ENCODE results near the gene CCL26. TPM values are rescaled to one million over a fixed set of nuclear protein-coding genes. Genes with fewer than 3 reads are reported as not detected.
"Not testable (repeated sequence)": the region's sequence is repeated elsewhere in the genome, so short reads cannot be mapped to it uniquely, and the experiment has no call there.

The CCL26 gene
- total RNA-seq, 1 donor from 2014 or later, result not detected

DNA sequence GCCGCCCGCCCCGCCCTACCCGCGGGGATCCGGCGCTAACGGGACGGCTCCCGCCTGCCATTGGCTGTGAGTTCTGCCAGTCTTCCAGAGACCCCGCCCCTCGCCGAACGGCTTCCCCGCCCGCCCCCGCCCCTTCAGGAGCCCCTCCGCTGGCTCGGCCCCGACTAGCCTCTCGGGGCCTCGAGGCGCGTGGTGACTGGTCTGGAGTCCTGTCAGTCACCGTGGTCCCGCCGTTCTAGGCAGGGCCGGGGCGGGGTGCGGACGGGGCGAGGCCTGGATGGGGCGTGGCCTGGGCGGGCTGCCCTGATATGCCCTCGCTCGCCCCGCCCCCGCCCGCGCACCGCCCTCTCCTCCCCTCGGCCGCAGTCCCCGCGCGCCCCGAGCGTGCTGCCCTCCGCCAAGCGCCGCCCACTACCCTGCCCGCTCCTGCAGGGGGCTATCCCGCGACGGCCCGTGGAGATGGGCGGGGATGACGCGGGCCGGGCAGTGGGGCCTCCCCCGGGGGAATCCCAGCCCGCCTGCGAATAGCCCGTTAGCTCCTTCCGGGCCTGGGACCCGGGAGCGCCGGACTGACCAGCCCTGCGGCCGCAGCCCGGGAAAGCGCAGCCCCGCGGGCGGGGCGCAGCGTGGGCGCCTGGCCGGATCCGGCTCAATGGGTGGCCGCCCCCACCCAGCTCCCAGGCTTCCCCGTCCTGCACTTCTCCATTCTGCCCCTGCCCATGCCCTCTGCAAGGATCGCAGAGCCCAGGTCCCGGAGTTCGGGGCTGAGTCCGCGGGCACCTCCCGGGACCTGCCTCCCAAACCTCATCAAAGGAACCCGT lies 32.8 kb downstream of the CCL26 start:
- peak; percentile 80 for DNase-seq (ENCODE audit: low read depth)

DNA sequence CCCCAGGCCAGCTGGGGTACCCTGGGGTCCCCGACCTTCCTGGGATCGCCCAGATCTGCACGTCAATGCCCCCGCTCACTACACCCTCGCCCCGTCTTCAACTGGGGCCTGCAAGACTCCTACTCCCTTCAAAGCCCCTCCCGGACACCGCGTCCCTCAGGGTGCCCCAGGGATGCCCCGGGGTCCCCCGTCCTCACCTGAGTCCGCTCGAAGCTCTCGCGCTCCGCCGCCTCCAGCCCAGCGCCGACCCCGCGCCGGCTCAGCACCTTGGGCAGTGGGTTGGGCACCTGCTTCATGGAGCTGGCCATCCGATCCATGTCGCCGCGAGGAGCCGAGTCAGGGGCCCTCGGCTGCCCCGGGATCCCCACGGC lies 33.4 kb downstream of the CCL26 start, which contains the start of gene HIP1:
TSS of gene HIP1 (minus strand) at position 338 of the 371 bp plus-strand sequence. CDS start at position 317, 21 bp downstream.
- DNase-seq (ENCODE audit: low read depth), result no peak

DNA sequence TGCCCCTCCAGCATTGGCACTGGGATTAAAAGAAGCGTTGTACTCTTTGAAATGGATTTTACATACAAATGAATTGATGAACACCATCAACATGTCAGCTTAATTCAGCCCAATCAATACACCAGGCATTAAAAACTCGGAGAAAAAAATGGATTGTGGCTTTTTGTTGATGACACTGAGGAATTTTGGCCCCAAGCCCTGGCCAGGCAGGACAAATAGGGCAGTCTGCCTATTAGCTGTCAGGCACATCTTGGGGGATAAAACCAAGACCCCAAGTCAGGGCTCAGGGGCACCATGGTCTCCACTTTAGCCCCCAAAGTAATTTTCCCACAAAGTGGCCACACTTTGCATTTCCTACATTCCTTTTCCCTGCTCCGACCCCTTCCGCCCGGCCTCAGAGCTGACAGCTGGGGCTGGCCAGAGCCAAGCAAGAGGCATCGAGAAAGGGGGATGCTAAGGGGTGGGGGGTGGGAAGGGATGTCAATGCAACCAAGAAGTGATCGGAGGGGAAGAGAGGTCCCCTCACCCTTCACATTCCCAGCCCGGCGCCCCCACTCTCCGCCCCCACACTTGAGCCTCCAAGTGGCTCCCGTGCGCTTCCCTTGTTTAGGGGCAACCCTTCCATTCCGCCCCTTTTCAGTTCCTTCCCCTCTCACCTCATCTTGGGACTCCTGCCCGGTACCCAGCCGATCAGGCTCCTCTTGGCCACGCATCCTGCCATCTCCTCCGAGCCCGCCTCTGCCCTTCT lies 34.0 kb downstream of the CCL26 start:
- DNase-seq (ENCODE audit: low read depth), result no peak

DNA sequence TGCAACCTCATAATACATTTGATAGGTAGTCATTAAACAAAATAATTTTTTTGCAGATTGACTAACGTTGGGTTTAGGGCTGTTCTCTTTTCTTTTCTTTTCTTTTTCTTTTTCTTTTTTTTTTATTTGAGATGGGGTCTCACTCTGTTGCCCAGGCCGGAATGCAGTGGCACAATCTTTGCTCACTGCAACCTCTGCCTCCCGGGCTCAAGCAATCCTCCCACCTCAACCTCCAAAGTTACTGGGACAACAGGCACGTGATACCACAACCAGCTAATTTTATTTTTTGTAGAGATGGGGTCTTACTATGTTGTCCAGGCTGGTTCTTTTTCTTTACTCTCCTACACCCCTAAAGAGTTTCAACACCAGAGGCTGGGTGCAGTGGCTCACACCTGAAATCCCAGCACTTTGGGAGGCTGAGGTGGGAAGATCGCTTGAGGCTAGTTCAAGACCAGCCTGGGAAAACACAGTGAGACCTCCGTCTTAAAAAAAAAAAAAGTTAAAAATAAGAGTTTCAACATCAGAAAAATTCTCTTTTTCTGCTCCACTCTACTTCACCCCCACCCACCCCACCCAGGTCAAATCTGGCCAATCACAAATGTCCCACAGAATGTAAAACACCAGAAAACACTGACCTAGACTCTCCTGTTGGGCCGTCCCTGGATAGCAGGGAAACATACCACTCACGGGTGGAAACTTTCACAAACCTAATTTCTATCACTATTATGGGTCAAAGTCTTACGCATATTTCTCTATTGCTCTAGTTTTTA lies 36.2 kb downstream of the CCL26 start:
- DNase-seq (ENCODE audit: low read depth), result no peak

DNA sequence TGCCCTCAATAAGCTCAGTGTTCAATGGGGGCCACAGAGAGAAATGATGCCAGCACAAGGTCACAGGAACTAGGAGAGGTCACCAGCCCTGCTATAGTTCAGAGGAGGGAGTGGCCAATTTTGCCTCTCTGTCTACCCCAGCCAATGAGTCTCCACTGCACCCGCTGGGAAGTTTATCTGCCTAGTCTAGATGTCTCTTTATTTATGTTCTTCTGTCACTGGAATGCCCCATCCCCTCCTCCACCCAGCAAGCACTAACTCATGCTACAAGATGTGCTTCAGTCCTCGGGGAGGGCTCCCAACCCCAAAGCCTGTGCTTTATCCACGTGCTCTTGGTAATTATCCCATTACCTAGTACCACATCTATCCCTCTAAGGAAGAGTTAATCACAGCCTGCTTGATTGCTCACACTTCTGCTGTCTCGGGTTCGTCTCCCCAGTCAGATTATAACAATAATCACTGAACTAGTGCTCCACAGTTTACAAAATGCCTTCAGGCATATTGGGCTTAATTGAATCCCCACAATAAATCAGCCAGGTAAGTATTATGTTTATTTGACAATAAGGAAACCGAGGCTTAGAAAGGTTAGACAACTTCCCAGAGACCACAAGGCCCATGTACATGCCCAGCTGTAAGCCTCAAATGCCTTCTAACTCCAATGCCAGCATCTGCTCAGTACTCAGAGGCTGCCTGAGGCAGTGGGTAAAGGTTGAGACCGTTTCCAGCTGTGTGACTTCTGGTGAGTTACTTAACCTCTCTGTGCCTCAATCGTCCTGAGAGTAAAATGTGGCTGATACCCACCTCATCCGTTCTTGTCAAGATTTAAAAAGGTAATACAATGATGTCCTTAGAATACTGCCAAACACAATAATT lies 37.2 kb downstream of the CCL26 start:
- DNase-seq (ENCODE audit: low read depth), result no peak

DNA sequence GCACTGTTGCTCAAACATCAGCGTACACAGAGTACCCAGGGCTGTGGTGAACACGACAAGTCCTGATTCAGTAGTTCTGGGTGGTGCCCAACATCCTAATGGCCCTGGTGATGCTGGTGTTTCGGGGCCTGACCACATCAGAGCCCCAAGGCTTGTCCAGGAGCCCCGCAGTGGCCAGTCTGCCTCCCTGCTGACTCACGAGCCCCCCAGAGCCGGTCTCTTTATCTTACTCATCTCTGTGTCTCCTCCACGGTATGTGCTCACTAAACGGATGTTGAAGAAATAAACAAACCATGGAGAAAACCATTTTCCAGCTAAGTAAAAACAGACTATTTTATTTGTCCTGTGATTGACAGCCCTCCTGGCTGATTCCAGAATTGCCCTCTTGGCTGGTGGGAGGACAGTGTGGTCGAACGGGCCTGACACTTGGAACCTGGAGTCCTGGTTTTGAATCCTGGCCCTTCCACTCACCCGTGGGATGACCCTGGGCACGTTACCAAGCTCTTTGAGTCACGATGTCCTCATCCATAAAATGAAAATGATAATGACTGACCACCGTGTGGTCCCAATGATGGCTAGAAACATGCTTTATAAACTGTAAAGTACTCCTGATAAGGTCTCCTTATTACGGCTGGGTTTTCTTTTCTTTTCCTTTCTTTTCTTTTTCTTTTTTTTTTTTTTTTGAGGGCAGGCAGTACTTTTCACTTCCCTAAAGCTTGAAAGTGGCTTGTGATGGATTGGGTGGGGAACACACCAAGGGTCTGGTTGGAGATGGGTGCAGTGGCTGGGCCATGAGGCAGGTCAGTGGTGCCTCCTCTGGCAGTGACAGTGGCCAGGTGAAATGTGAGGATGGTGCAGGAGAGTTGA lies 39.0 kb downstream of the CCL26 start:
- peak; percentile 86 for DNase-seq (ENCODE audit: low read depth)

DNA sequence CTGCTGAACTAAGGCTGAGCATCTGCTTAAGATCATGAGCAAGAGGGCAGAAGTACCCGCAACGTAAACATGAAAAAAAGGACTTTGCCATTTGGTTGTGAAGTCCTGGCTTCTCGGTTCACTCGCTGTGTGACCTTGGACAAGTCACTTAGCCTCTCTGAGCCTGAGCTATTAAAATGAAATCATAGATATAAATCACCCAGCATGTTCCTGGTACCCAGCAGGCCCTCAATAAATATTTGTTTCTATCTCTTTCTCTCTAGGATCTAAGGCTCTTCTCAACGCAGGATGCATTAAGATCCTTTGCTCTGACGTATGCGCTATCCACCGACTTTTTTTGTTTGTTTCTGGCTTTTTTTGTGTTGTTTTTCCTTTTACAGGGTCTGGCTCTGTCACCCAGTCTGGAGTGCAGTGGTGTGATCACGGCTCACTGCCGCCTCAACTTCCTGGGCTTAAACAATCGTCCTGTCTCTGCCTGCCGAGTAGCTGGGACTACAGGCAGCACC lies 39.9 kb downstream of the CCL26 start:
- no peak for DNase-seq (ENCODE audit: low read depth)

DNA sequence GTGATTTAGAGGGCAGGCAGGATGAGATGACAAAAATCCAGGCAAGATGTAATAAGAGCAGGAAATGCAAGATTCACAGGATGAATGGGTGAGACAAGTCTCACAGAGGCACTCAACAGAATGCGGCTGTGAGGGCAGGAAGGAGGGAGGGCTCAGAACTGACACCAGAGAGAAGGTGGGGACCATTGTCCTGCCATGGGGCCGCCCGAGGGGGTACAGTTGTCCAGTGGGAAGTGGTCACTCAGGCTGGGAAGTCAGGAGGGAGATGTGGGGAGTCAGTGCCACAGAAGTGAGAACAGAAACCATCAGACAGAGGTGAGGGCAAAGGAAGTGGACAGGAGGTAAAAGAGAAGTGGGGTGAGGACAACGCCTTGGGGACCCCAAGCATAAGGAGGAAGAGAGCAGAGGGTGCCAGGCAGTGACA lies 42.1 kb downstream of the CCL26 start:
- no peak for DNase-seq (ENCODE audit: low read depth)

DNA sequence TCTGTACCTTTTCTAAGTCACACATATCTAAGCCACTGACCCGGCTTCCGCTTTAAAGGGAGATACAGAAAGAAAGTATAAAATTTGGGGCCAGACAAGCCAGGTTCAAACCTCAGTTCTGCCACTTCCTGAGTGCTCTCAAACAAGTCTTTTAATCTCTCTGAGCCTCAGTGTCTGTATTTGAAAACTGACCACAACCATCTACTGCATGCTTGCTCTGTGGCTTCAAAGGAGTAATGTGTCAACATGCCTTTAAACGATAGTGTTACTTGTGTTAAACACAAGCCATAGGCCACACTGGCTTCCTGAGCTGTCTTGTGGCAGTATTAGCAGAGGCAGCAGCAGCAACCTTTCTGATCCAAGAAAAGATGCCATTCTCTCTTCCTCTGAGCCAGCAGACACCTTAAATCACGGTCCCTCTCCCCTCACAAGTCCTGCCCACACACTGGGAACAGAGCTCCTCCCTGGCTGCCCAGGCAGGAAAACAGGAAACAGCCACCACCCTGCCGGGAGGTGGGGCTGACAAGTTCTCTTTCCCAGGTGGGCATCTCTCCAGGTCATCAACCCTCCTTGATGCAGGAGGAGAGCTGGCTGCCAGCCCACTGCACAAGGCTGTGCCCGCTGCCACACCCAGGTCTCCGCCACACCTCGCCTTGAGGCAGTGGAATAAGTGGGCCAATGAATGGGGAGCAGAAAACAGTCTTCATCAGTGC lies 44.0 kb downstream of the CCL26 start:
- DNase-seq (ENCODE audit: low read depth), result peak; percentile 76

DNA sequence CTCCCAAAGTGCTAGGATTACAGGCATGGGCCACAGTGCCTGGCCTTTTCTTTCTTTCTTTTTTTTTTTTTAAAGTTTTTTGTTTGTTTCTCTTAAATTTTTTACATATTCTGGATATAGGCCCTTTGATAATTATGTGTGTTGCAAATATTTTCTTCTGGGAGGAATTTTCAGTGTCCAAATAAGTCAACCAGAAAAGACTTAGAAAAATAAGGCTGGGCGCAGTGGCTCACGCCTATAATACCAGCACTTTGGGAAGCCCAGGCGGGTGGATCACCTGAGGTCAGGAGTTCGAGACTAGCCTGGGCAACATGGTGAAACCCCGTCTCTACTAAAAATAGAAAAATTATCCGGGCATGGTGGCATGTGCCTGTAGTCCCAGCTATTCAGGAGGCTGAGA lies 44.7 kb downstream of the CCL26 start:
- DNase-seq (ENCODE audit: low read depth), result not testable (repeated sequence)

DNA sequence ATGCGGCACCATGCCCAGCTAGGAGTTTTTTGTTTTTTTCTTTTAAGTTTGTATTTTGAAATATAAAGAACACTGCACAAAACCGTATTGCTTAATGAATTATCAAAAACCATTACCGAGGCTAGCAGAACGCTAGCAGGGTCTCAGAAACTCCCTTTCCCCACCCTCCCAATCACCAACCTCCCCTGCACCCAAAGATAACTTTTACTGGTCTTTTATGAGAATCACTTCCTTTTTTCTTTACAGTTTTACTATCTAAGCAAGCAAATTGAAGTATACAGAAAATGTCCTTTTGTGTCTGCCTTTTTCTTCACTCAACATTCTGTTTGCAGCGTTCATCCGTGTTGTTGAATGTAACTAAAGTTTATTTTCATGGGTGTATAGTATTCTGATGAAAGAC lies 46.7 kb downstream of the CCL26 start:
- no peak for DNase-seq (ENCODE audit: low read depth)

DNA sequence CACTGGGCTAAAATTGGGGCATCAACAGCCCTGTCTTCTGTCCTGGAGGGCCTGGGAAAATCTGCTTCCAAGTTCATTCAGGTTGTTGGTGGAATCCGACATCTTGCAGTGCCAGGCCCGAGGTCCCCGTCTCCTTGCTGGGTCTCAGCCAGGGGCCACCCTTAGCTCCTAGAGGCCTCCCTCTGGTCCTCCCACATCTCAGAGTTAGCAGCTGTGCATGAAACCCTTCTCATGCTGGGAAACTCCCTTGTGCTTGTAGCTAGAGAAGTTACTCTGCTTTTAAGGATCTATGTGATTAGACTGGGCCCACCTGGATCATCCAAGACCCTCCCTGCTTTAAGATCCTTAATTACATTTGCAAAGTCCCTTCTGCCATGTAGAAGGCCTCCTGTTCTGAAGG lies 48.6 kb downstream of the CCL26 start:
- DNase-seq (ENCODE audit: low read depth), result no peak

DNA sequence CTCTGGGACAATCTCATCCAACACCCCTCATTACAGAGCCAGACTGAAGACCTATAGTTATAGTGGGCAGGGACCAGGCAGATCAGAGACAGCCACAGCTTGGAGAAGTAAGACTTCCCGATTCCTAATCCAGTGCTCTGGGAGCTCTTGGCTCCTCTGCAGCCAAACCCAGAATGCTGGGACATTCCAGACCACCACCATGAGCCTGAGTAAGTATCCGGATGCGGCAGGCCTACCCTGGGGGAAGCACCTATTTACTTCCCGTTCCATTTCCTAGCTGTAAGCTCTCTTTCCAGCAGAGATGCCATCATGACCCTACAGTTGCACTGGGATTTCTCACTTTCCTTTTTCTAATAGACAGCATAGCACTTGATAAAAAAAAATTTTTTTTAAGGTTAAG lies 49.6 kb downstream of the CCL26 start:
- DNase-seq (ENCODE audit: low read depth), result no peak

DNA sequence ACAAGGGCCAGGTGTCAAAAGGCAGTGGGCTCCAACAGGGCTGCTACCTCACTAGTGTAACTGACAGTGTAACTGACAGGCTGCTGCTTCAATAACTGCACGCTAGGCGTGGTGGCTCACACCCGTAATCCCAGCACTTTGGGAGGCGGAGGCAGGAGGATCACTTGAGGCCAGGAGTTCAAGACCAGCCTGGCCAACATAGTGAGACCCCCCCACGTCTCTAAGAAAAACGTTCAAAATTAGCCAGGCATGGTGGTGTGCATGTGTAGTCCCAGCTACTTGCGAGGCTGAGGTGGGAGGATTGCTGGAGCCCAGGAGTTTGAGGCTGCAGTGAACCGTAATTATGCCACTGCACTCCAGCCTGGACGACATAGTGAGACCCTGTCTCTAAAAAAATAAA lies 50.1 kb downstream of the CCL26 start:
- not testable (repeated sequence) for DNase-seq (ENCODE audit: low read depth)

DNA sequence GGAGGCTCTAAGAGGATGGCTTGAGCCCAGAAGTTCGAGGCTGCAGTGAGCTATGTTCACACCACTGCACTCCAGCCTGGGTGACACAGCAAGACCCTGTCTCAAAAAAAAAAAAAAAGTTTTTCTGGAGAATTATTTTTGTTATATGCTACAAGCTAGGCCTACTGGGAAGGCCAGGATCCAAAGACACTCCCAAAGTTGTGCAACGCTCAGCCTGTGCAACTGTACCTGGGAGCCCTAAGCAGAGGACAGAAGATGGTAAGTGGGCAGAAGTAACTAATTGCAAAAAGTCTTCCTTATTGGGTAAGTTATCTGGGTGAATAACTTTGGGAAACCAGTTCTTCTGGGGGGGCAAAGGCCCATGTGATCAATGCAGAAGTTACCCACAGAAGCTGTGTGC lies 50.6 kb downstream of the CCL26 start:
- DNase-seq (ENCODE audit: low read depth), result no peak

DNA sequence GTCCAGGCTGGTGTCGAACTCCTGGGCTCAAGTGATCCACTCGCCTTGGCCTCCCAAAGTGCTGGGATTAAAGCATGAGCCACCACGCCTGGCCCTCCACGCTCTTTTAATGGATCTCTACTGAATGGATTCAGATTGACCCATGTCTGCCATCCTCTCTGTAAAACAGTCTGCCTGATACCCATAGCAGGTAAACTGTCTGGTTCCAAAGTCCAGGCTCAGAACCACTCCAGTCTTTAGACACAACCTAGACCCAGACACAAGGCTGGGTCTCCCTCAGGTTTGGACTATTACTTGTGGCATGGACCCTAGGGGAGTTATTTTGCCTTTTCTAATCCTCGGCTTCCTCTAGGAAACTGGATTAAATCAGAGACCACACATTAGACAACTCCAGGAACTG lies 52.4 kb downstream of the CCL26 start:
- DNase-seq (ENCODE audit: low read depth), result no peak
